ENCODE results near the gene SP7. TPM values are rescaled to one million over a fixed set of nuclear protein-coding genes. Genes with fewer than 3 reads are reported as not detected.

SP7 gene
- total RNA-seq, 4 donors from 2014 or later, result not detected

- H3K27me3 ChIP-seq, result no peaks in the 10 kb centered on the region
- H3K9me3 ChIP-seq, result no peaks in the 10 kb centered on the region
- DNase-seq (ENCODE audit: extremely low spot score), result no peak
- H3K4me1 ChIP-seq, result no peaks in the 10 kb centered on the region
- TF ChIP-seq POLR2A (IDR thresholded peaks at IDR 0.05; ENCODE audit: low read depth) (no peak), CTCF (IDR thresholded peaks at IDR 0.05) (no peak), POLR2AphosphoS5 (IDR thresholded peaks at IDR 0.05) (no peak), EP300 (IDR thresholded peaks at IDR 0.05) (no peak)
- no peak overlapping the region for H3K27ac ChIP-seq (replicated peaks in 1 of 4)
- intact Hi-C loops (cut with DNase I), result no loop called here
- H3K4me3 ChIP-seq, result no peak overlapping the region
- no peaks in the 10 kb centered on the region for H3K36me3 ChIP-seq
- WGBS, result 86% methylated on average over 1 of the region's 3 CpGs
These were observed 56.8 kb downstream of the SP7 start for GRCh38 chr12:53279283-53279869.

GRCh38 chr12:53277981-53278380 is 58.2 kb downstream of the SP7 start:
- no peak for DNase-seq (ENCODE audit: extremely low spot score)
- Histone ChIP-seq H3K27ac (replicated peaks in 1 of 4) (no peak overlapping the region), H3K4me3 (no peak overlapping the region), H3K36me3 (no peaks in the 10 kb centered on the region), H3K27me3 (no peaks in the 10 kb centered on the region), H3K9me3 (no peaks in the 10 kb centered on the region), H3K4me1 (no peaks in the 10 kb centered on the region)
- intact Hi-C loops (cut with DNase I), result no loop called here
- no peak for TF ChIP-seq POLR2A (IDR thresholded peaks at IDR 0.05; ENCODE audit: low read depth)
- TF ChIP-seq EP300 (IDR thresholded peaks at IDR 0.05), result no peak
- TF ChIP-seq CTCF (IDR thresholded peaks at IDR 0.05), result no peak
- TF ChIP-seq POLR2AphosphoS5 (IDR thresholded peaks at IDR 0.05), result no peak
- 94% methylated on average over 9 of the region's 9 CpGs for WGBS

Other genes with a start within 250 kb of the SP7 start
- gene IGFBP6, start 238.7 kb downstream of the SP7 start, total RNA-seq, result 1,000 to 10,000 TPM in 1 of 4 donors, 100 to 1,000 TPM in 3; 626 to 1,141 (median 795) TPM
- gene SOAT2, start 232.9 kb downstream of the SP7 start, total RNA-seq, result not detected
- 10 to 100 TPM; 12.4 to 19.6 (median 15.3) TPM for gene ZNF740, start 155.6 kb downstream of the SP7 start, total RNA-seq
- gene CSAD, start 155.4 kb downstream of the SP7 start, total RNA-seq, result 10 to 100 TPM; 10.8 to 27.8 (median 15.0) TPM
- 1 to 10 TPM; 1.1 to 1.8 (median 1.4) TPM for gene ITGB7, start 129.1 kb downstream of the SP7 start, total RNA-seq
- 10 to 100 TPM; 10.3 to 26.1 (median 22.9) TPM for gene RARG, start 104.1 kb downstream of the SP7 start, total RNA-seq
- gene ESPL1, start 68.1 kb downstream of the SP7 start, total RNA-seq, result 1 to 10 TPM in 1 of 4 donors, under 1 TPM in 3; under 0.01 to 2.0 (median 0.24) TPM
- 100 to 1,000 TPM; 446 to 812 (median 631) TPM for gene PFDN5, start 40.8 kb downstream of the SP7 start, total RNA-seq
- gene MYG1, start 36.7 kb downstream of the SP7 start, total RNA-seq, result 10 to 100 TPM; 41.6 to 63.0 (median 46.2) TPM
- gene AAAS, start 14.7 kb downstream of the SP7 start, total RNA-seq, result 10 to 100 TPM; 35.1 to 46.2 (median 38.3) TPM
- 10 to 100 TPM; 54.0 to 85.7 (median 72.2) TPM for gene SP1, start 43.8 kb upstream of the SP7 start, total RNA-seq
- gene AMHR2, start 87.5 kb upstream of the SP7 start, total RNA-seq, result under 1 TPM in 2 of 4 donors, not detected in 2; 0.33 to 0.92 TPM
- gene PRR13, start 105.4 kb upstream of the SP7 start, total RNA-seq, result 10 to 100 TPM; 47.8 to 77.6 (median 65.3) TPM
- 100 to 1,000 TPM; 275 to 374 (median 365) TPM for gene PCBP2, start 115.7 kb upstream of the SP7 start, total RNA-seq
- 10 to 100 TPM; 12.6 to 20.1 (median 18.9) TPM for gene MAP3K12, start 163.1 kb upstream of the SP7 start, total RNA-seq
- 10 to 100 TPM; 12.7 to 16.6 (median 12.9) TPM for gene TARBP2, start 164.9 kb upstream of the SP7 start, total RNA-seq
- not detected for gene NPFF, start 171.1 kb upstream of the SP7 start, total RNA-seq

Measured in esophagus muscularis mucosa (tissue), 4 donors.